Measurements from ENCODE around the gene VDAC1. TPM values are rescaled to one million over a fixed set of nuclear protein-coding genes. Genes with fewer than 3 reads are reported as not detected.

VDAC1 gene, protein sequence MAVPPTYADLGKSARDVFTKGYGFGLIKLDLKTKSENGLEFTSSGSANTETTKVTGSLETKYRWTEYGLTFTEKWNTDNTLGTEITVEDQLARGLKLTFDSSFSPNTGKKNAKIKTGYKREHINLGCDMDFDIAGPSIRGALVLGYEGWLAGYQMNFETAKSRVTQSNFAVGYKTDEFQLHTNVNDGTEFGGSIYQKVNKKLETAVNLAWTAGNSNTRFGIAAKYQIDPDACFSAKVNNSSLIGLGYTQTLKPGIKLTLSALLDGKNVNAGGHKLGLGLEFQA
- total RNA-seq: 100 to 1,000 TPM; 440 to 609 (median 535) TPM
- 100 to 1,000 TPM; 229 to 359 TPM for polyA plus RNA-seq
- long read RNA-seq, donor 1, transcript VDAC1-201 (9 exons, 1,953 nt): minor isoform, 11 of 781 reads
- long read RNA-seq, donor 1, transcript VDAC1-202 (9 exons, 1,807 nt): minor isoform, 170 of 781 reads
- long read RNA-seq, donor 1, transcript VDAC1-207 (4 exons, 635 nt): minor isoform, 6 of 781 reads
- long read RNA-seq, donor 1, transcript VDAC1-203 (9 exons, 1,873 nt): major isoform, 513 of 781 reads
- long read RNA-seq, donor 1, partial matches to known transcripts: 49 of 781 reads
- long read RNA-seq, donor 1, other reads (novel, unspliced or antisense): 29 of 781 reads
- long read RNA-seq, donor 2, transcript VDAC1-202 (9 exons, 1,807 nt): minor isoform, 255 of 1,096 reads
- long read RNA-seq, donor 2, transcript VDAC1-201 (9 exons, 1,953 nt): minor isoform, 15 of 1,096 reads
- long read RNA-seq, donor 2, transcript VDAC1-203 (9 exons, 1,873 nt): major isoform, 697 of 1,096 reads
- long read RNA-seq, donor 2, partial matches to known transcripts: 83 of 1,096 reads
- long read RNA-seq, donor 2, other reads (novel, unspliced or antisense): 39 of 1,096 reads
- long read RNA-seq, donor 3, transcript VDAC1-201 (9 exons, 1,953 nt): minor isoform, 57 of 2,890 reads
- long read RNA-seq, donor 3, transcript VDAC1-203 (9 exons, 1,873 nt): major isoform, 1,962 of 2,890 reads
- long read RNA-seq, donor 3, transcript VDAC1-207 (4 exons, 635 nt): minor isoform, 14 of 2,890 reads
- long read RNA-seq, donor 3, transcript VDAC1-202 (9 exons, 1,807 nt): minor isoform, 582 of 2,890 reads
- long read RNA-seq, donor 3, partial matches to known transcripts: 197 of 2,890 reads
- long read RNA-seq, donor 3, other reads (novel, unspliced or antisense): 71 of 2,890 reads

DNA sequence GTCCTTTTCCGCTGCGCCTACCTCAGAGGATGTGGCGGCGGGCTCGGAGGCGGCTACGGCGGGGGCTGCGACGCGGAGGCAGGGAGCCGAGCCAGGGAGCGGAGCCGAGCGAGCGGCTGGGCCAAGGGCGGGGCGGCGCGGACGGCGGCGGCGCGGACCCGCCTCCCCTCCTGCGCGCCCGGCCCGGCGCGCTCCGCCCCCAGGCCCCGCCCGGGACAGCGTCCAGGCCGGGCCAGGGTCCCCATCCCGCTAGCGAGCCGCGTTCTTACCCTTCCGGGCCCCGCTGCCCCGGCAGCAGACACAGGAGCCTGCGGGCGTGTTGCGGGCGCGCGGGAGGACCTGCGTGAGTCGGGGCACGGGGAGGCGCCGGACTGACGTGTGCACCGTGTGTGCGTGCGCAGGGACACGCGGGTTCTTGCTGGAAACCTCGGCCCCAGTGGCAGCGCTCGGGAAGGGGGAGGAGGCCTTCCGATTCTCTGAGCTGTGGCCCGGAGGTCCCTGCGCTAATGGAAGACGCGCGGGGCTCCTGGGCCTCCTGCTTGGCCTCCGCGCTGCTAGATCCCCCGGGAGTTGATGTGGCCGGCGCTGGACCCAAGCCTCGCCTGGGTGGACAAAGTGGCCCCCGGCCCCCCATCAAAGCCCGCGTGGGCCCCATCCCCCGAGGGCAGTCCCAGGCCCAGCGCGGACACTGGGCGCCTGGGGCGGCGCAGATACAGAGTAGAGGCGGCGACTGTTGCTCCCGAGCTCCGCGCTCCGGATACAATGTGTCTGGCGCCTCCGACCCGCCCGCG is at the start of gene VDAC1:
Gene VDAC1 (minus strand): TSS at position 350 of the 791 bp plus-strand sequence. CDS start 11,963 bp downstream, outside the sequence.
- DNase-seq (peak; percentile 83), ATAC-seq (peak; percentile 83 to 93 (median 84))
- Histone ChIP-seq H3K27me3 (no peaks in the 10 kb centered on the region), H3K27ac (peak within 1 kb of the TSS; percentile 91 to 100 (median 99)), H3K4me3 (peak within 1 kb of the TSS; percentile 16 to 96 (median 82)), H3K9me3 (no peaks in the 10 kb centered on the region), H3K36me3 (peaks cover 0 to 21% (median 0%) of the 10 kb centered on the region in 9 donors), H3K4me1 (peaks cover 20 to 57% (median 48%) of the 10 kb centered on the region in 9 donors)
- intact Hi-C loops (cut with DNase I): loop anchor here in 1 of 10 donors (1.0 kb wide), 1 partner anchor 37 kb away; the partner anchor contains the start of gene C5orf15
- TF ChIP-seq, protein P1, sequence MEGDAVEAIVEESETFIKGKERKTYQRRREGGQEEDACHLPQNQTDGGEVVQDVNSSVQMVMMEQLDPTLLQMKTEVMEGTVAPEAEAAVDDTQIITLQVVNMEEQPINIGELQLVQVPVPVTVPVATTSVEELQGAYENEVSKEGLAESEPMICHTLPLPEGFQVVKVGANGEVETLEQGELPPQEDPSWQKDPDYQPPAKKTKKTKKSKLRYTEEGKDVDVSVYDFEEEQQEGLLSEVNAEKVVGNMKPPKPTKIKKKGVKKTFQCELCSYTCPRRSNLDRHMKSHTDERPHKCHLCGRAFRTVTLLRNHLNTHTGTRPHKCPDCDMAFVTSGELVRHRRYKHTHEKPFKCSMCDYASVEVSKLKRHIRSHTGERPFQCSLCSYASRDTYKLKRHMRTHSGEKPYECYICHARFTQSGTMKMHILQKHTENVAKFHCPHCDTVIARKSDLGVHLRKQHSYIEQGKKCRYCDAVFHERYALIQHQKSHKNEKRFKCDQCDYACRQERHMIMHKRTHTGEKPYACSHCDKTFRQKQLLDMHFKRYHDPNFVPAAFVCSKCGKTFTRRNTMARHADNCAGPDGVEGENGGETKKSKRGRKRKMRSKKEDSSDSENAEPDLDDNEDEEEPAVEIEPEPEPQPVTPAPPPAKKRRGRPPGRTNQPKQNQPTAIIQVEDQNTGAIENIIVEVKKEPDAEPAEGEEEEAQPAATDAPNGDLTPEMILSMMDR (IDR thresholded peaks at IDR 0.05): peak in 2 of 9 donors; percentile 14 to 38
- 1% methylated on average over 84 to 96 of the region's 96 CpGs for WGBS, 2 donors

DNA sequence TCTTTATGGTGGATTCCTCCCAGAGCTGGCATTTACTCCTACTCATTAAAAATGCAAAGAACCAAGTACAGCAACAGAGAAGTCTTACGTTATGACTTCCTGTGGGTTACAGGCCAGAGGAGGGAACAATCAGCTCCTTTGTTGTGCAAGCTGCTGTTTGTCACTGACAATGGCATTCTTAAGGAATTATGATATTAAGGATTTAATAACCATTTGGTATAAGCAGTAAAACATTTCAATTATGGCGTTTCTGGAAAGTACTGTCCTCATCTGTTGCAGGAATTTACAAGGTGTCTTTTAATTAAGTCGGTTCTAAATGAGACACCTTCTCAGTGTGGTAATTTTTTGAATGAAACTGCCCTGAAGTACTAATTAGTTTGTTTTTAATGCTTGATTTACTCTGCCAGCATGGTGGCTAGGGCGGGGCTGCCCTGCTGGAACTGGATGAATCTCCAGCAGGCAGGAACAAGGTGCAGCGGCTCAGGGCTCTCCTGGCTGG is 49.1 kb upstream of the VDAC1 start:
- no peaks in the 10 kb centered on the region for H3K9me3 ChIP-seq
- peaks cover 0 to 14% (median 4%) of the 10 kb centered on the region in 9 donors for H3K4me1 ChIP-seq
- intact Hi-C loops (cut with DNase I): no loop called here
- ATAC-seq (no peak), DNase-seq (no peak)
- H3K27me3 ChIP-seq: no peaks in the 10 kb centered on the region
- WGBS, 2 donors: 45 to 51% methylated on average over 5 of the region's 5 CpGs
- H3K36me3 ChIP-seq: no peaks in the 10 kb centered on the region
- H3K27ac ChIP-seq: peak overlapping the region in 1 of 10 donors; percentile 22
- TF ChIP-seq, protein P1 (IDR thresholded peaks at IDR 0.05): no peak
- no peak overlapping the region for H3K4me3 ChIP-seq

DNA sequence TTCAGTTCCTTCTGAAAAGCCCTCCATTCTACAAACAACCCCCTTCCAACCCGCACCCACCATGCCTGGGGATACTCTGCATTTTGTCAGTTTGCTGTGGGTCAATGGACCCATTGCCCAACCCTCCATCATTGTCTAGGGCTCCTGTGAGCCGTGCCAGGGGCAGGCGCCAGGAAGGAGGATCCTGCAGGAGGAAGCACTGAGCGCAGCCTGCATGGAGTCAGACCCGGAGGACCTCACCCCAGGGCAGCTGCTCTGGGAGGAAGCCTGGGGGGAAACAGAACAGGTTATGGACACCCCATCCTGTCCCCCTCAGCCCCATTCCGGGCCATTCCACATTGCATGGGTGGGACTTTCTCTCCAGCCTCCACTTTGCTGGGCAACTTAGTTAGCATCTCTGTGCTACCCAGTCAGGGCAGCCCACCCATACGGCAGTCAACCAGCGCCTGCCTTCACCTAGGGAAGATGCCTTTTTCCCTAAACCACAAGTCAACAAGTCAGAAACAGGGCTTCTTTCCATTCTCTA is 48.6 kb upstream of the VDAC1 start:
- WGBS, 2 donors: 66 to 69% methylated on average over 8 of the region's 8 CpGs
- DNase-seq (no peak), ATAC-seq (peak in 1 of 8 donors; percentile 27)
- intact Hi-C loops (cut with DNase I): no loop called here
- H3K27me3 ChIP-seq: no peaks in the 10 kb centered on the region
- H3K4me3 ChIP-seq: no peak overlapping the region
- TF ChIP-seq, protein P1 (IDR thresholded peaks at IDR 0.05): no peak
- peaks cover 0 to 14% (median 0%) of the 10 kb centered on the region in 9 donors for H3K4me1 ChIP-seq
- no peaks in the 10 kb centered on the region for H3K36me3 ChIP-seq
- H3K27ac ChIP-seq: no peak overlapping the region
- no peaks in the 10 kb centered on the region for H3K9me3 ChIP-seq
